GM12878 (cell line): Measurements from ENCODE around the gene FMNL2. TPM values are rescaled to one million over a fixed set of nuclear protein-coding genes. Genes with fewer than 3 reads are reported as not detected.

Source experiments
- ATAC-seq: fragments of 200-7000 bp; cut with Tn5 transposase; 3 replicates; pipeline ENCODE4 v1.9.1; 2020; ENCODE audit warnings: mild to moderate bottlenecking, moderate library complexity
- BruUV-seq: library from RNA; stranded (reverse); fragments of 400-500 nt; replicated peaks from 2 replicates; lab custom pipeline; 2021; lab: Mats Ljungman, UMichigan
- CTCF ChIA-PET: fragments of 300-600 bp; sonication (Branson Sonifier 250); formaldehyde crosslinking; extraction: SDS; loops from one replicate; lab custom pipeline; 2021; ENCODE audit warnings: inconsistent platforms; lab: Yijun Ruan, JAX
- POLR2A ChIA-PET: fragments of 350-600 bp; formaldehyde crosslinking; extraction: SDS; loops from one replicate; lab custom pipeline; 2021; ENCODE audit warnings: inconsistent platforms; lab: Charles Lee
- RAD21 ChIA-PET: fragments of 300-600 bp; sonication (Branson Sonifier 250); formaldehyde crosslinking; loops from one replicate; lab custom pipeline; 2023; ENCODE audit warnings: antibody characterized with exemption; ENCODE audit not compliant: unreplicated experiment; lab: Charles Lee
- SMC1A ChIA-PET: fragments of 300-600 bp; sonication (Branson Sonifier 250); formaldehyde crosslinking; loops from one replicate; lab custom pipeline; 2023; ENCODE audit not compliant: unreplicated experiment, uncharacterized antibody; lab: Charles Lee
- DNase-seq: peaks from one replicate; pipeline ENCODE4 v3.0.0-alpha.2; 2011; ENCODE audit warnings: low read depth, low spot score
- FAIRE-seq: peaks from 3 replicates; lab custom pipeline; 2011; peaks lifted over from hg19 to GRCh38; lab: Jason Lieb, UNC
- H2AFZ ChIP-seq: 2 replicates; pipeline ENCODE4 v1.6.0; 2011; ENCODE audit warnings: low read depth, low read length, control low read depth; ENCODE audit not compliant: control insufficient read depth
- H3K27ac ChIP-seq: 2 replicates; pipeline ENCODE4 v1.5.1; 2011; ENCODE audit warnings: control low read depth; ENCODE audit not compliant: control insufficient read depth, insufficient read depth
- H3K27me3 ChIP-seq, 2 experiments: replicated peaks in 1 of 2; 2 replicates each; pipeline versions ENCODE4 v1.6.0 to v1.6.1; 2011; ENCODE audit warnings: low read length in 1 of 2; ENCODE audit not compliant: control insufficient read depth in 2 of 2, insufficient read depth in 2 of 2
- H3K36me3 ChIP-seq, 2 experiments: 2 replicates each; pipeline ENCODE4 v1.5.1; 2011; ENCODE audit warnings: low read length in 1 of 2; ENCODE audit not compliant: control insufficient read depth in 2 of 2, insufficient read depth in 2 of 2
- H3K4me1 ChIP-seq: 2 replicates; pipeline ENCODE4 v1.6.1; 2011; ENCODE audit warnings: mild to moderate bottlenecking, low read length, moderate library complexity, mixed read lengths; ENCODE audit not compliant: control insufficient read depth, insufficient read depth
- H3K4me2 ChIP-seq: 2 replicates; pipeline ENCODE4 v1.6.0; 2011; ENCODE audit warnings: control low read depth; ENCODE audit not compliant: control insufficient read depth, insufficient read depth
- H3K4me3 ChIP-seq: fragments of 200-600 bp; sonication (generic); 2 replicates; pipeline ENCODE4 v1.5.1; 2016
- H3K79me2 ChIP-seq: 2 replicates; pipeline ENCODE4 v1.6.0; 2011; ENCODE audit warnings: low read length; ENCODE audit not compliant: control insufficient read depth, insufficient read depth
- H3K9ac ChIP-seq: 2 replicates; pipeline ENCODE4 v1.8.0; 2011; ENCODE audit warnings: low read length, control low read depth, mixed read lengths; ENCODE audit not compliant: control insufficient read depth, insufficient read depth
- H3K9me3 ChIP-seq: replicated peaks from 3 replicates; pipeline ENCODE4 v1.5.1; 2011; ENCODE audit warnings: mild to moderate bottlenecking, low read length; ENCODE audit not compliant: control insufficient read depth, insufficient read depth
- H4K20me1 ChIP-seq: 2 replicates; pipeline ENCODE4 v1.6.0; 2011; ENCODE audit not compliant: control insufficient read depth, insufficient read depth
- FOXM1 ChIP-seq: IDR thresholded peaks from 2 replicates; pipeline ENCODE4 v1.6.1; 2012; ENCODE audit warnings: low read depth, mild to moderate bottlenecking, inconsistent platforms, low read length, moderate library complexity
- MTA3 ChIP-seq: IDR thresholded peaks from 2 replicates; pipeline ENCODE4 v1.6.1; 2012; ENCODE audit warnings: low read length, inconsistent platforms, borderline replicate concordance
- NR2C1 ChIP-seq: fragments of 450-650 bp; IDR thresholded peaks from 2 replicates; pipeline ENCODE4 v1.6.1; 2017; ENCODE audit warnings: antibody characterized with exemption, mild to moderate bottlenecking, moderate library complexity
- SMAD1 ChIP-seq: fragments of 450-650 bp; IDR thresholded peaks from 2 replicates; pipeline ENCODE4 v1.6.1; 2018; ENCODE audit warnings: mild to moderate bottlenecking, low read depth; ENCODE audit not compliant: partially characterized antibody
- WGBS: methylation state at CpG from one replicate; pipeline ENCODE4 v1.1.6; 2016; ENCODE audit warnings: low lambda C conversion rate; ENCODE audit not compliant: insufficient replicate concordance, insufficient coverage; ENCODE audit errors: missing lambda C conversion rate; 5-methylcytosine and 5-hydroxymethylcytosine counted together
- in situ Hi-C: fragments of 300-500 bp; cut with MboI; formaldehyde crosslinking; loops from 9 replicates; pipeline ENCODE4 v1.14.3; 2018; ENCODE audit warnings: mixed read lengths
- intact Hi-C: fragments of 100-400 bp; cut with micrococcal nuclease; formaldehyde crosslinking; loops from one replicate; pipeline ENCODE4 v1.14.2; 2022; ENCODE audit not compliant: unreplicated experiment
- polyA plus RNA-seq, 11 experiments: library from polyadenylated mRNA; depleted of rRNA in 4 of 11; unstranded in 6 of 11; stranded (reverse) in 5 of 11; fragments of >200 nt; fragmentation: Nextera tagmentation in 4 of 11; fragmentation: Illumina TruSeq in 1 of 11; extraction: Ambion mirVana in 4 of 11; extraction: Trizol in 1 of 11; gene quantifications; 1 replicate in 1 of 11; 2 replicates in 10 of 11; pipeline versions ENCODE4 v1.2.1 to v1.2.3, GENCODE V29; 2011 to 2016; ENCODE audit warnings: inconsistent platforms in 2 of 11, missing spikeins in 2 of 11, low read depth in 1 of 11
- total RNA-seq, 4 experiments: library from RNA; depleted of rRNA in 3 of 4; stranded (reverse); fragments of >200 nt in 3 of 4; fragmentation: Illumina TruSeq in 1 of 4; extraction: Trizol in 1 of 4; gene quantifications; 2 replicates each; pipeline versions ENCODE4 v1.2.1 to v1.2.3, GENCODE V29; 2013 to 2021
- TF ChIP-seq, protein P1 (sequence below): IDR thresholded peaks from 2 replicates; pipeline ENCODE4 v1.6.1; 2012; ENCODE audit warnings: mild to moderate bottlenecking, low read depth, low read length

FMNL2 gene
- total and polyA plus RNA-seq, 10 of the 15 experiments (the other 5 are each of a cell fraction or from before 2014, with no cell fraction given), result 0.13 to 9.9 (median 0.35) TPM

DNA sequence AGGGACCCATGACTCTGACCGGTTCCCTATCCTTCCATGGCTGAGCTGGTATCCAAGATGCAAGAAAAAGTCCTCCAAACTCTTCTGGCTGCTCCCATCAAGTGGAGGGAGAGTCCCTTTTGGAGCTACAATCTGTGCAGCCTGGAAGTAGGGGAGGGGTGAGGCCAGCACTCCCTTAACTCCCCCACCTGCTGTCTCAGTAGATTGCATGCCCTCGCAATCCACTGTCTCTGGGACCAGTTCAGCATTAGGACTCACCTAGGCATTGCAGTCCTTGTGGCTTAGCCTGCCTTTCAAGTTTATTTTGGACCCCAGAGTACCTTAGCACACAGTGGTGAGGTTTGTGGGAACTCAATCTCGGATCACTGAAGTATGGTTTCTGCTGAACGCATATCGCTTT, 14.2 kb upstream of the FMNL2 start:
- Histone ChIP-seq H3K9me3 (no peaks in the 10 kb centered on the region), H3K4me1 (no peaks in the 10 kb centered on the region), H3K4me2 (no peak overlapping the region), H4K20me1 (no peaks in the 10 kb centered on the region), H3K9ac (no peak overlapping the region), H3K79me2 (no peaks in the 10 kb centered on the region), H3K4me3 (no peak overlapping the region), H3K27me3 (no peaks in the 10 kb centered on the region), H2AFZ (no peak overlapping the region), H3K27ac (no peak overlapping the region), H3K36me3 (no peaks in the 10 kb centered on the region)
- intact Hi-C loops (no loop called here), in situ Hi-C loops (no loop called here)
- SMC1A ChIA-PET, result interaction anchor here (0.9 kb wide), 1 partner anchor 17 kb away, joined by 3 read pairs; no protein-coding TSS in a partner anchor
- no peak for FAIRE-seq
- ATAC-seq, result no peak
- BruUV-seq, result no TSS peak
- no peak for DNase-seq
- POLR2A ChIA-PET, result no interaction called here
- CTCF ChIA-PET, result no interaction called here
- RAD21 ChIA-PET, result no interaction called here
- 76% methylated on average over 5 of the region's 5 CpGs for WGBS
- TF ChIP-seq, protein P1, sequence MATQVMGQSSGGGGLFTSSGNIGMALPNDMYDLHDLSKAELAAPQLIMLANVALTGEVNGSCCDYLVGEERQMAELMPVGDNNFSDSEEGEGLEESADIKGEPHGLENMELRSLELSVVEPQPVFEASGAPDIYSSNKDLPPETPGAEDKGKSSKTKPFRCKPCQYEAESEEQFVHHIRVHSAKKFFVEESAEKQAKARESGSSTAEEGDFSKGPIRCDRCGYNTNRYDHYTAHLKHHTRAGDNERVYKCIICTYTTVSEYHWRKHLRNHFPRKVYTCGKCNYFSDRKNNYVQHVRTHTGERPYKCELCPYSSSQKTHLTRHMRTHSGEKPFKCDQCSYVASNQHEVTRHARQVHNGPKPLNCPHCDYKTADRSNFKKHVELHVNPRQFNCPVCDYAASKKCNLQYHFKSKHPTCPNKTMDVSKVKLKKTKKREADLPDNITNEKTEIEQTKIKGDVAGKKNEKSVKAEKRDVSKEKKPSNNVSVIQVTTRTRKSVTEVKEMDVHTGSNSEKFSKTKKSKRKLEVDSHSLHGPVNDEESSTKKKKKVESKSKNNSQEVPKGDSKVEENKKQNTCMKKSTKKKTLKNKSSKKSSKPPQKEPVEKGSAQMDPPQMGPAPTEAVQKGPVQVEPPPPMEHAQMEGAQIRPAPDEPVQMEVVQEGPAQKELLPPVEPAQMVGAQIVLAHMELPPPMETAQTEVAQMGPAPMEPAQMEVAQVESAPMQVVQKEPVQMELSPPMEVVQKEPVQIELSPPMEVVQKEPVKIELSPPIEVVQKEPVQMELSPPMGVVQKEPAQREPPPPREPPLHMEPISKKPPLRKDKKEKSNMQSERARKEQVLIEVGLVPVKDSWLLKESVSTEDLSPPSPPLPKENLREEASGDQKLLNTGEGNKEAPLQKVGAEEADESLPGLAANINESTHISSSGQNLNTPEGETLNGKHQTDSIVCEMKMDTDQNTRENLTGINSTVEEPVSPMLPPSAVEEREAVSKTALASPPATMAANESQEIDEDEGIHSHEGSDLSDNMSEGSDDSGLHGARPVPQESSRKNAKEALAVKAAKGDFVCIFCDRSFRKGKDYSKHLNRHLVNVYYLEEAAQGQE, result no peak
- no peak for TF ChIP-seq NR2C1
- TF ChIP-seq FOXM1, result no peak
- TF ChIP-seq SMAD1, result no peak
- TF ChIP-seq MTA3, result no peak
